GM04504 (cell line): Measurements from ENCODE around the gene RABGGTA.
"Not testable (repeated sequence)": the region's sequence is repeated elsewhere in the genome, so short reads cannot be mapped to it uniquely, and the experiment has no call there.

ENCODE experiments used
- DNase-seq: peaks from one replicate; pipeline ENCODE4 v3.0.0-alpha.2; 2012; ENCODE audit warnings: low read depth

The RABGGTA gene

GRCh38 chr14:24260780-24261157 is 10.6 kb downstream of the RABGGTA start:
- no peak for DNase-seq

GRCh38 chr14:24260026-24260779 is 11.2 kb downstream of the RABGGTA start:
- DNase-seq: no peak

DNA sequence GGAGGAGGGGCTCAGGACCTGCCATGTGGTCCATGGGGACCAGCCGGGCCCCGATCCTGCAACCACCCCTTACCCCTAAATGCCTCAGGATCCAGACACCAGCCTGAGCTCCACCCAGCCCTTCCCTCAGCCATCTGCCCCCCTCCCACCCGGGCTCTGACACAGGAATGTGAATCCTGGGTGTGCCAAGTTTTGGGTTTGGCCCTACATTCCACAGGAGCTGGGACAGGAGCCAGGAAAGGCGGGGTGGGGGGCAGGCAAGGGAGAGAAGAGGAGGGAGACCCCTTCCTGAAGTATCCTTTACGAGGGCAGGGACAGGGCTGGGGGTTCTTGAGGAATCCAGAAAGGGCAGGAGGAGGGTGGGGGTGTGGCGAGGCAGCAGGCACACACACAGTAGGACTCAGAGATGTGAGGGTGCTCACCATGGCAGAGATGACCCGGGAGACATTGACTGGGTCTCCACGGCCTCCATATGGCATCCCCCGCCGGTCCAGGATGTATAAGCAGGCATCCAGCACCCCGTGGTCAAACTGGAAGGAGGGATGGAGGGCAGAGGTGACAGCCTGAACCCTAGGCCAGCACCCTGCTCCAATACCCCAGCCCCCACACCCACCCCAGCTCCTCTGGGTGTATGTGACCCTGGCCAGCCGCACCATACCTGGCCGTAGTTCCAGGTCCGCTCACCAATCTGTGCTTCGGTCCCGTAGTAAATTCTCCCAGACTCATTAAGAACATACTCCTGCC is 11.9 kb downstream of the RABGGTA start:
- no peak for DNase-seq

DNA sequence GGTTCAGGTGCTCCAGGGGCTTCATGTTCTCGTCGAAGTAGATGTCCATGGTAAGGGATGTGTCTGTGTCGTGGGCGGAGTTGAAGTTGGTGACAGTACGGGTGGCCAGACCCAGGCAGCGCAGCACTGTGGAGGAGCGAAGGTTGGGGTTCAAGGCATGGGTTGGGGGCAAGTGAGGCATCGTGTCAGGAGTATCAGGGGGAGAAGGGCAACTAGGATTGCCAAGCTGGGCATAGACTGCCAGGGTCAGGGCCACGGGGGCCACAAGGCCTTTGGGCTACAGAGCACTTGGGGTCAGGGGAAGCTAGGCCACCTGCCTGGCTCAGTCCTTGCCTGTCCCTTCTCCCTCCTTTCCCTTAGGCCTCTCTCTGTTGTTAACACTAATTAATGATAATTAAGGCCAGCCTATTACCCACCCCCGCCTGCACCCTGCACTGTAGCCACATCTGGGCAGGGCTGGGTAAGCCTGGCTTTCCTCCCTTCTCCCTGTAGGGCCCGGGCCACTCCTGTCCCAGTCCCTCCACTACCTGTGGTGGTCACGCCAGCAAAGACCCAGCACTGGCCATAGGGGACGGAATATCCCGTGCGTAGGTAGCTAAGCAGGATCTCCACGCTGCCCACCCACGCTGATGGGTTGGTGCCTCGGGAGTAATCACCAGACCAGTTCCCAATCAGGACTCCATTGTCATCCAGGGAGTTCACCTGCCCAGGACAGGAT is 12.7 kb downstream of the RABGGTA start:
- DNase-seq: no peak

- no peak for DNase-seq
Observed at GRCh38 chr14:24258119-24258518, 13.3 kb downstream of the RABGGTA start.

- no peak for DNase-seq
Observed at GRCh38 chr14:24256960-24257359, 14.4 kb downstream of the RABGGTA start.

DNA sequence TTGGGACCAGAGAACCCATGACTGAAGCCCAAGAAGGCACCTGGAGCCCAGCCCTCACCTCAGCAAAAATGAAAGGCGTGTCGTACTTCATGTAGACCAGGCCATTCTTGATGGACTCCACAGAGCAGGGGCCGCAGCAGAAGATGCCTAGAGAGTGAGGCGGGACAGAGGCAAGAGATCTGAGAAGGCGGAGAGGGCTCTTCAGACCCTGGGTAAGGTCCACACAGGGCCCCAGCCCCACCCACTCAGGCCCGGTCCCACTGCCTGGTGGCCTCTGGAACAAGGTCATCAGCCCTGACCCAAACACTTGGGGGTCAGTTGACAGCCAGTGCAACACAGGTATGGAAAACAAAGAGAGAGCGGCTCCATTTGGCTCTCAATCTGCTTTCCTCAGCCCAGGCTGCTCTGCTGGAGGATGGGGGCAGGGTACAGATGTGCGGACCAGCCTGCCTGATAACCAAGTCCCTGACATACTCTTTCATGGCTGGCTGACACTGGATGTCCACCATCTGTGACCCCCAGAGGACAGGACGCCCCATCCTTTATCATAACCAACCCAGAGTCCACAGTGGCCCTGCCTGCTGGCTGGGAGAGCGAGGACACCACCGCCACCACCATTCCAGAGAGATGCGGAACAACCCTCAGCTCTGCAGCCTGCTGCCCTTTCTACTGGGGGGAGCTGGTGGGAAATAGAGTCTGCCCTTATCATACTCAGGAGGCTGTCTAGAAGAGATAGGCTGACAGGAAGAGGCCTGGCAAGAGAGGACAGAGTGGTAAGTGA is 15.3 kb downstream of the RABGGTA start:
- DNase-seq: no peak

DNA sequence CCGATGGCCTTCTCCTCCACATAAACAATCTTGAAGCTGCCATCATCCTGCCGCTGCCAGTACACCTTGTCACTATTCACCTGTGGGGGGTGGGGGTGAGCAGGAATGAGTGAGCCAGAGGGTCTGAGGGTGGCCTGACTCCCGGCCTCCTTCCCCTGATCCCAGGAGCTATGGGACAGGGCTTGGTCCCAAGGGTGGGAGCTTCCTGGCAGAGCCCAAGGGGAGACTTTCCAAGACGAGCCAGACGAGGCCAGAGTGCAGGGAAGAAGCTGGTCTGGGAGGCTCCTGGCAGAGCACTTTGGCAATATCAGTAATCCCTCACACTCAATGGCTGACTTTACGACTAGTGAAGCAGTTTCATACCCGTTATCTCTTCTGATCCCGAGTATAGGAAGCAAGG is 16.0 kb downstream of the RABGGTA start:
- DNase-seq: no peak

GRCh38 chr14:24254630-24255392 is 16.6 kb downstream of the RABGGTA start:
- no peak for DNase-seq

GRCh38 chr14:24253936-24254335 is 17.5 kb downstream of the RABGGTA start:
- no peak for DNase-seq

GRCh38 chr14:24252289-24253124 is 18.9 kb downstream of the RABGGTA start:
- no peak for DNase-seq

DNA sequence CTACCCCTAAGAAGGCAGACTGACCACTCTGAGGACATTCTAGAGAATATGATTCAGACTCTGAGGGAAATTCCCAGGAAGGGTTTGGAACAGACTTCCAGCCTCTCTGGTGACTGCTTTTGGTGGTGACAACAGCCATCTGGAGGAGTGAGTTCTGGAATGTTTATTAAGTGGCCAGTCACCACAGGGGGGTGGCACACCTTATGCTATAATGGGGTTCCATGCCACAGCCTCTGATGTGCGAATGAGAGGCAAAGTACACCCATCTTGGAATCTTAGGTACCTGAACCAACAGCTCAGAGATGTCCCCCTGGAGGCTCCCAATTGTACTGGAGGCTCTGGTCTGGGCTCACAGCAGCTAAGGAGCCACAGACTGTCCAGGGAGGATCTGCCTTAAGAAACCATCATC is 19.5 kb downstream of the RABGGTA start:
- DNase-seq: no peak

DNA sequence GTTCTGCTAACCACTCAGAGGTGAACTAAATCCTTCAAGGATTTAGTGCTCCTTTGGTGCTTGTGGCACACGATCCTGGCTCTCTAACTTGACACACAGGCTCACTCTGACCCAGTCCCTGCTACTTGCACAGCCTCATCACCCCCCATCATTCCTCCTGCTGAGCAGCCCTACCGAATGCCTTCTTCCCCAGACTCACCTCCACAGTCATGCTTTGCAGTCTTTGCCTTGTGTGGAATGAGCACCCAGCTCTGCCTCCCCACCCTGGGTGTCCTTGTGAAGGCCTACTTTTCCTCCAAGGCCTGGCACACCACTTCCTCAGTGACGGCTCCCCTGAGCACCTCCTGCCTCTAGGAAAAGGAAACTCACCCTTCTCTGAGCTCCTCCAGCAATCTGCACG is 21.0 kb downstream of the RABGGTA start:
- no peak for DNase-seq

DNA sequence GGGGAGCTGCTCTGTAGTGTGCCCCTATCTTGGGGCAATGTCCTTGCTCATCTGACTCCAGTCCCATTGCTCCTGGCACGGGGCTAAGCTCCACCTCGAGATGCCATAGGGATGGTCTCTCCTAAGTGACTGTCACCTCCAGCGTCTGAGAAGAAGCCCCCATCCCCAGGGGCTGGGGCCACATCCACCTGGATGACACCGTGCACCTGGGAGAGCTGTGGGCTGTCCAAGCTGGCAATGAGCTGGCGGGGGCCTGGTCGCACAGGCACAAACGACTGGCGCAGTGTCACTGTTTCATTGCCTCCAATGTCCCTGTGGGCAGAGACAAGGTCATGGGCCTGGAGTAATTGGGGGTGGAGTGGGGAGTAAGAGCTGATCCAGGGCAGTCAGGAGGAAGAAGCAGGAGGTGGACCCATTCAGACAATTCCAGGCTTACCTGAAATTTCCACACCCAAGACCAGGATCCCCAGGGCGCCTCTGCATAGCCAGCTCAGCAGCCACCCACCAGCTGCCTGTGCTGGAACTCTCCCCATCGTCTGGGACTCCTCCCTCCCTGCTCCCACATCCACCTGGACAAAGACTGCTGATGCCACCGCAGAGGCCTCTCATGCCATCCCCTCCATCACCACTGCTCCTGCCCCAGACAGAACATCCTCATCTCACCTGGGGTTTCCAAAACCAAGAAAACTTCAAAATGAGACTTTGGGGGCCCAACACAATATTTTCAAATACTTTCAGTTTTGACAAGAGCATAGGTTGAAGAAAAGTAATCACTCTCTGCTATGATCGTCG is 22.0 kb downstream of the RABGGTA start:
- no peak for DNase-seq

- DNase-seq: no peak
Observed at GRCh38 chr14:24247422-24247821, 24.0 kb downstream of the RABGGTA start.

GRCh38 chr14:24246765-24247212 is 24.6 kb downstream of the RABGGTA start:
- DNase-seq: no peak

GRCh38 chr14:24245350-24245749 is 26.0 kb downstream of the RABGGTA start:
- DNase-seq: not testable (repeated sequence)

- DNase-seq: no peak
Observed at GRCh38 chr14:24243336-24243836, 28.0 kb downstream of the RABGGTA start.

DNA sequence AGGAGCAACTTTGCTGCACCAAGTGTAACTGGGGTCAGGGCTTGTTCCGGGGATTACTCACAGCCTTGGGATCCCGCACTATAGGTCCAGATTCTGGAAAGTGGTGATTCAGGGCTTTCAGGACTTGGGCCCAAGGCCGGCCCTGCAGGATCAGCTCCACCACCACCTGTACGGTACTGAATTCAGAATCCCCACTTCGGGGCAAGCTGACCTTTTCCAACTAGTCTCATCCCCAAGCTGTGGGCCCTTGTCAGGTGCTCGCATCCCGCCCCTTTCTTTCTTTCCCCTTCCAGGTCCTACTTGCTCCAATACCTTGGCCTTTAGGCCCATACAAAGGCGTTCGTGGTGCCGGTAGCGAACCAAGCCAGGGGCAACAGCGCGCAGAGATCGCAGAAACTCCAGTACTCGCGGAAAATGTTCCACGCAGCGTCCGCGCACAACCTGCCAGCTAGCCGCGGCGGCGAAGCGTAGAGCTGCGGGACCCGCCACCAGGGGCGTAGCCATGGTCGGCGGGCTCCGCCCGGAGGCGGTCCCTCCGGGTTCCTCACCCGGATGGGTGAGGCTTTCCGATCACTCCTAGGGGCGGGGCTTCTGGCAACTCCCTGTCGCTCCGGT is 29.5 kb downstream of the RABGGTA start:
- DNase-seq: peak; percentile 87
